Neuronal stem cell (in vitro differentiated cells): ENCODE results near the gene LRMDA.

Source experiments
- DNase-seq: peaks from one replicate; pipeline ENCODE4 v3.0.0-alpha.2; 2013; ENCODE audit warnings: low spot score
- H2AFZ ChIP-seq: one replicate; pipeline ENCODE4 v1.6.1; 2013; ENCODE audit warnings: mild to moderate bottlenecking, low read length, inconsistent platforms
- H2AK5ac ChIP-seq: 2 replicates; pipeline ENCODE4 v1.6.1; 2013; ENCODE audit warnings: low read depth, mild to moderate bottlenecking, inconsistent platforms, low read length, moderate library complexity, mixed read lengths
- H2BK120ac ChIP-seq: 2 replicates; pipeline ENCODE4 v1.6.1; 2013; ENCODE audit warnings: low read depth, mild to moderate bottlenecking, inconsistent platforms, low read length, moderate library complexity, mixed read lengths
- H2BK12ac ChIP-seq: one replicate; pipeline ENCODE4 v1.6.1; 2013; ENCODE audit warnings: low read length, inconsistent platforms
- H2BK15ac ChIP-seq: 2 replicates; pipeline ENCODE4 v1.6.1; 2013; ENCODE audit warnings: mild to moderate bottlenecking, low read length, inconsistent platforms, mixed read lengths
- H2BK5ac ChIP-seq: one replicate; pipeline ENCODE4 v1.6.1; 2013; ENCODE audit warnings: inconsistent platforms, mild to moderate bottlenecking, low read length, moderate library complexity
- H3K14ac ChIP-seq: one replicate; pipeline ENCODE4 v1.6.1; 2013; ENCODE audit warnings: low read length, inconsistent platforms
- H3K18ac ChIP-seq: 2 replicates; pipeline ENCODE4 v1.6.1; 2013; ENCODE audit warnings: low read length, inconsistent platforms
- H3K23ac ChIP-seq: 2 replicates; pipeline ENCODE4 v1.6.1; 2013; ENCODE audit warnings: low read depth, mild to moderate bottlenecking, mixed read lengths, low read length, inconsistent platforms; ENCODE audit not compliant: poor library complexity
- H3K27ac ChIP-seq: replicated peaks from 3 replicates; pipeline ENCODE4 v1.5.1; 2013; ENCODE audit warnings: low read length, inconsistent platforms
- H3K27me3 ChIP-seq, 3 experiments: 2 replicates each; pipeline ENCODE4 v1.6.1; 2013; ENCODE audit warnings: low read length in 3 of 3, mild to moderate bottlenecking in 2 of 3, inconsistent platforms in 1 of 3, low read depth in 1 of 3, mixed read lengths in 1 of 3, moderate library complexity in 1 of 3; ENCODE audit not compliant: control insufficient read depth in 3 of 3, insufficient read depth in 3 of 3
- H3K36me3 ChIP-seq, 2 donors: replicated peaks in 1 of 2; 2 replicates each; pipeline ENCODE4 v1.6.1; 2013; ENCODE audit warnings: low read length in 2 of 2; ENCODE audit not compliant: control insufficient read depth in 2 of 2, insufficient read depth in 2 of 2
- H3K4ac ChIP-seq: 2 replicates; pipeline ENCODE4 v1.6.1; 2013; ENCODE audit warnings: inconsistent platforms, mild to moderate bottlenecking, low read length, moderate library complexity
- H3K4me1 ChIP-seq, 2 donors: 1 replicate in 1 of 2; 2 replicates in 1 of 2; pipeline ENCODE4 v1.6.1; 2013; ENCODE audit warnings: low read length in 2 of 2, low read depth in 1 of 2; ENCODE audit not compliant: control insufficient read depth in 2 of 2, insufficient read depth in 1 of 2
- H3K4me2 ChIP-seq: one replicate; pipeline ENCODE4 v1.6.1; 2013; ENCODE audit warnings: mild to moderate bottlenecking, low read length, inconsistent platforms; ENCODE audit not compliant: insufficient read depth, poor library complexity, severe bottlenecking
- H3K4me3 ChIP-seq, 2 donors: 2 replicates each; pipeline ENCODE4 v1.5.1; 2013; ENCODE audit warnings: low read length in 2 of 2, mild to moderate bottlenecking in 2 of 2, inconsistent platforms in 1 of 2, moderate library complexity in 1 of 2
- H3K79me1 ChIP-seq: one replicate; pipeline ENCODE4 v1.6.1; 2013; ENCODE audit warnings: low read depth, mild to moderate bottlenecking, inconsistent platforms, low read length, moderate library complexity
- H3K9ac ChIP-seq: one replicate; pipeline ENCODE4 v1.6.1; 2013; ENCODE audit warnings: mild to moderate bottlenecking, low read depth, low read length, inconsistent platforms; ENCODE audit not compliant: poor library complexity
- H3K9me3 ChIP-seq, 2 donors: replicated peaks in 1 of 2; 2 replicates each; pipeline versions ENCODE3 to v1.6.1; 2013; ENCODE audit warnings: low read length in 2 of 2, mild to moderate bottlenecking in 2 of 2, inconsistent platforms in 1 of 2, low read depth in 1 of 2, mixed read lengths in 1 of 2, moderate library complexity in 1 of 2; ENCODE audit not compliant: control insufficient read depth in 2 of 2, insufficient read depth in 1 of 2
- H4K8ac ChIP-seq: one replicate; pipeline ENCODE4 v1.6.1; 2013; ENCODE audit warnings: low read depth, mild to moderate bottlenecking, inconsistent platforms, low read length, moderate library complexity
- H4K91ac ChIP-seq: one replicate; pipeline ENCODE4 v1.6.1; 2013; ENCODE audit warnings: low read length, low read depth, mild to moderate bottlenecking, inconsistent platforms; ENCODE audit not compliant: poor library complexity
- WGBS, 2 donors: extraction: QIAGEN DNeasy Blood & Tissue Kit; methylation state at CpG; one replicate each; pipeline ENCODE4 v1.1.7; 2013; ENCODE audit warnings: missing lambda C conversion rate in 2 of 2, mixed read lengths in 1 of 2; ENCODE audit not compliant: insufficient read length in 2 of 2, insufficient replicate concordance in 1 of 2; ENCODE audit errors: extremely low coverage in 2 of 2; 5-methylcytosine and 5-hydroxymethylcytosine counted together

Gene LRMDA

GRCh38 chr10:76257816-76258215 lies 826.4 kb downstream of the LRMDA start:
- no CpG with 5 or more reads among the region's 1 CpG for whole genome bisulfite sequencing, 2 donors
- Histone ChIP-seq H3K4me2 (no peak overlapping the region), H2BK15ac (no peak overlapping the region), H2AFZ (no peak overlapping the region), H3K36me3 (no peaks in the 10 kb centered on the region), H3K4ac (no peak overlapping the region), H3K9ac (no peak overlapping the region), H3K9me3 (no peaks in the 10 kb centered on the region), H3K27ac (no peak overlapping the region), H2BK5ac (no peak overlapping the region), H2AK5ac (no peak overlapping the region), H3K14ac (no peak overlapping the region), H4K91ac (no peak overlapping the region), H3K27me3 (no peaks in the 10 kb centered on the region), H2BK12ac (no peak overlapping the region), H2BK120ac (no peak overlapping the region), H3K4me3 (no peak overlapping the region), H4K8ac (no peak overlapping the region), H3K4me1 (no peaks in the 10 kb centered on the region), H3K23ac (no peak overlapping the region), H3K18ac (no peak overlapping the region), H3K79me1 (no peaks in the 10 kb centered on the region)
- no peak for DNase-seq

DNA sequence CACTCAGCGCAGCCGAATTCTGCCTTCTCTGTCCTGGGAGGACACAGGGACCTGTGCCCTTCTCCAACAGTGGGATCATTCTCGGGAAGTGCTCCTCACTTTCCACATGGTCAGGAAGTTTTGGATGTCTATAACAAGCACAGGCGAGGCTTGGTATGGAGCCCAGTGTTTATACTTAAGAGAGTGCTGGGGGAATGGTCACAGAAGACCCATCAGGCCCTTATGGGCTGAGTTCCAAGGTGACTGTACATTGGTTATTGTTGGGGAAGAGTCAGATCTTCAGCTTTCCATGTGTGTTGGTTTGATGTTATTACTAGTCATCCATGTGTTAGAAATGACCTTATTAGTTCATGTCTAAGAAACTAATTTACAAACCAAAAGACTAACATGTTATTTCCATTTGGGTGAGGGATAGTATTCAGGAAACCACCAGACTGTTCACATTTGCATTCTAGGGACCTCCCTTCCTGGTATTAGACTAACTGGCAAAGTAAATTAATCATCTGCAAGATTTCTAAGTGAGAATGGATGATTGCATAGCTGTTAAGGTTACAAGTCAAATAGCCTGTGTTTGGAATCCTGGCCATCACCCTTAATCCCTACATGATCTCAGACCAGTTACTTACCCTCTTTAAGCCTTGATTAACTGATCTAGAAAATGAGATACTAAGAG lies 834.2 kb downstream of the LRMDA start:
- Histone ChIP-seq H3K9ac (no peak overlapping the region), H3K36me3 (no peaks in the 10 kb centered on the region), H3K79me1 (no peaks in the 10 kb centered on the region), H2BK120ac (no peak overlapping the region), H4K91ac (no peak overlapping the region), H2BK12ac (no peak overlapping the region), H3K4me3 (no peak overlapping the region), H3K4ac (no peak overlapping the region), H2AK5ac (no peak overlapping the region), H2BK15ac (no peak overlapping the region), H2AFZ (peak overlapping the region; percentile 58), H3K23ac (no peak overlapping the region), H3K4me2 (no peak overlapping the region), H3K9me3 (no peaks in the 10 kb centered on the region), H3K18ac (peak overlapping the region; percentile 68), H3K4me1 (peaks cover 3 to 4% of the 10 kb centered on the region in 2 donors), H3K27me3 (no peaks in the 10 kb centered on the region), H3K27ac (no peak overlapping the region), H4K8ac (no peak overlapping the region), H3K14ac (no peak overlapping the region), H2BK5ac (no peak overlapping the region)
- no peak for DNase-seq
- WGBS, 2 donors: no CpG with 5 or more reads among the region's 4 CpGs

DNA sequence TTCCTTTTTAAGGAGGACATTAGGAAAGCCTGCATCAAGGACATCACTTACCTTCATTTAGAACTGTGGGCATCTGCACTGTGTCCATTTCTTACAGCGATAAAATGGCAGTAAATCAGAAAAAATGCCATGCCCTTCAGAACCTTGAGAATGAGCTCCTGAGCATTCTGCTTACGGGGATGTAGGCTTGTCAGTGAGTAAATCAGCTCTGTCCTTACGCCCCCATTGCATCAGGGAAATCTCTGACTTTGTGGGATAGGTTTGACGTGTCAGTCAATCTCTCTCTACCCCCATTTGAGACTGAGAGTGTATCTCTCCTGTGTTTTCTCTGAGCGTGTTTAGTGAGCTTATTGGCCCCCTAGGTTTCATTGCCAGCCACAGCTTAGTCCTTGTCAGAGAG lies 837.1 kb downstream of the LRMDA start:
- Histone ChIP-seq H2BK120ac (no peak overlapping the region), H3K27ac (no peak overlapping the region), H3K36me3 (no peaks in the 10 kb centered on the region), H2BK12ac (no peak overlapping the region), H3K4ac (no peak overlapping the region), H3K4me3 (no peak overlapping the region), H3K4me2 (no peak overlapping the region), H3K4me1 (peaks cover 4 to 5% of the 10 kb centered on the region in 2 donors), H3K27me3 (no peaks in the 10 kb centered on the region), H3K9me3 (no peaks in the 10 kb centered on the region), H2AFZ (no peak overlapping the region), H4K91ac (no peak overlapping the region), H2BK15ac (no peak overlapping the region), H3K79me1 (no peaks in the 10 kb centered on the region), H3K18ac (no peak overlapping the region), H4K8ac (no peak overlapping the region), H3K14ac (no peak overlapping the region), H2AK5ac (no peak overlapping the region), H3K23ac (no peak overlapping the region), H2BK5ac (no peak overlapping the region), H3K9ac (no peak overlapping the region)
- DNase-seq: no peak
- WGBS, 2 donors: no CpG with 5 or more reads among the region's 5 CpGs

GRCh38 chr10:76268954-76269353 lies 837.5 kb downstream of the LRMDA start:
- Histone ChIP-seq H3K9me3 (no peaks in the 10 kb centered on the region), H3K27ac (no peak overlapping the region), H3K27me3 (no peaks in the 10 kb centered on the region), H3K23ac (no peak overlapping the region), H3K9ac (no peak overlapping the region), H2BK15ac (no peak overlapping the region), H3K36me3 (no peaks in the 10 kb centered on the region), H2BK5ac (no peak overlapping the region), H2BK12ac (no peak overlapping the region), H3K79me1 (no peaks in the 10 kb centered on the region), H3K4me3 (no peak overlapping the region), H2AFZ (no peak overlapping the region), H3K4me1 (peaks cover 4 to 5% of the 10 kb centered on the region in 2 donors), H3K4me2 (no peak overlapping the region), H3K4ac (no peak overlapping the region), H3K18ac (no peak overlapping the region), H4K91ac (no peak overlapping the region), H3K14ac (no peak overlapping the region), H2BK120ac (no peak overlapping the region), H2AK5ac (no peak overlapping the region), H4K8ac (no peak overlapping the region)
- no peak for DNase-seq
- WGBS, 2 donors: no CpG with 5 or more reads among the region's 5 CpGs
